IgD-negative memory B cell (primary cell): Measurements from ENCODE around the gene PAK2. TPM values are rescaled to one million over a fixed set of nuclear protein-coding genes. Genes with fewer than 3 reads are reported as not detected.
"Not testable (repeated sequence)": the region's sequence is repeated elsewhere in the genome, so short reads cannot be mapped to it uniquely, and the experiment has no call there.

Experiments used
- H3K27ac Mint-ChIP-seq, 3 donors: one replicate each; pipeline ENCODE4 v1.8.0; 2020 to 2022; ENCODE audit warnings: mild to moderate bottlenecking in 3 of 3, mixed read lengths in 3 of 3, moderate library complexity in 1 of 3
- H3K27me3 Mint-ChIP-seq: one replicate; pipeline ENCODE4 v1.8.0; 2021; ENCODE audit warnings: mixed read lengths
- H3K36me3 Mint-ChIP-seq: one replicate; pipeline ENCODE4 v1.8.0; 2020; ENCODE audit warnings: mild to moderate bottlenecking, mixed read lengths
- H3K4me1 Mint-ChIP-seq, 3 donors: one replicate each; pipeline ENCODE4 v1.8.0; 2020 to 2022; ENCODE audit warnings: mixed read lengths in 3 of 3, mild to moderate bottlenecking in 1 of 3
- H3K4me3 Mint-ChIP-seq, 4 donors: one replicate each; pipeline ENCODE4 v1.8.0; 2020 to 2022; ENCODE audit warnings: mild to moderate bottlenecking in 4 of 4, mixed read lengths in 4 of 4, moderate library complexity in 3 of 4
- H3K9me3 Mint-ChIP-seq, 3 donors: one replicate each; pipeline ENCODE4 v1.8.0; 2020 to 2021; ENCODE audit warnings: mixed read lengths in 3 of 3, mild to moderate bottlenecking in 1 of 3
- polyA plus RNA-seq: library from polyadenylated mRNA; unstranded; fragments of 300-500 nt; fragmentation: Illumina TruSeq; gene quantifications from one replicate; pipeline ENCODE4 v1.2.3, GENCODE V29; 2021

Gene PAK2
- polyA plus RNA-seq, 1 donor from 2014 or later: 35.0 TPM

DNA sequence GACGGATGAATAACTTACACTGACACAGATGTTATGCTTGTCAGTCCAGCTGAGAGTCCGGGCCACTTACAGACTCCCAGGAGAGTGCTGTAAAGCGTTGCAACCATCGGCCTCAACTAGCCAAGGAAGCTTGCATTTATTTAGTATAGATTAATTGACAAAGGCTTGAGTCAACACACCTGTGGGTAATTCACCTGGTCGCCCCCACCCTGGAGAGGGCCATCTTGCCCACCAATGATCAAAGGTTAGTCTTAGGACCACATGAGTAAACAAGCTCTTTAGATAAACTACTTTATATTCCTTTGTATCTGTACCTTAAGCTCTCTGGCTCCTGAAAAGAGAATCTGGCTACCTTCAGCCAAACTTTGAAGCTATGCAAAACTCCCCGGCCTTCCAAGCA lies 51.0 kb downstream of the PAK2 start:
- no peak overlapping the region for H3K4me3 Mint-ChIP-seq
- H3K36me3 Mint-ChIP-seq: peaks cover 11% of the 10 kb centered on the region
- H3K4me1 Mint-ChIP-seq: peaks cover 9 to 11% (median 10%) of the 10 kb centered on the region in 3 donors
- peak overlapping the region in 1 of 3 donors; percentile 47 for H3K27ac Mint-ChIP-seq
- no peaks in the 10 kb centered on the region for H3K9me3 Mint-ChIP-seq
- no peaks in the 10 kb centered on the region for H3K27me3 Mint-ChIP-seq

DNA sequence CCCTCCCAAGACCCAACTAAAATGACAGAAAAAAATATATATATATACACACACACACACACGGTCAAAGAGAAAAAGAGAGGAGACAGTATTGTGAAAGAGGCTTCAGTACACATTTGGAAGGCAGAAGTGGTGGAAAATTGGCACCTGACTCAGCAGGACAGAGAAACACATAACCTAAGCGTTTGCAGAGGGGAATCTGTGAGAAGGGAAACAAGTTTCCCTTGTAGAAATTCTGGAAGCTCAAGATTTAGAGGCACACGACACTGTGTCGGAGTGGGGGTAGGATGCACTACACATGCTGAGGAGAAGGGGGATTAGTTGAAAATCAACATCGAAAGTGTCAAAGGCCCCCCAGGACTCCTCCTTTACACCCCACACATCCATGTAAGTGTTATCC lies 53.1 kb downstream of the PAK2 start:
- no peaks in the 10 kb centered on the region for H3K27me3 Mint-ChIP-seq
- no peak overlapping the region for H3K4me3 Mint-ChIP-seq

DNA sequence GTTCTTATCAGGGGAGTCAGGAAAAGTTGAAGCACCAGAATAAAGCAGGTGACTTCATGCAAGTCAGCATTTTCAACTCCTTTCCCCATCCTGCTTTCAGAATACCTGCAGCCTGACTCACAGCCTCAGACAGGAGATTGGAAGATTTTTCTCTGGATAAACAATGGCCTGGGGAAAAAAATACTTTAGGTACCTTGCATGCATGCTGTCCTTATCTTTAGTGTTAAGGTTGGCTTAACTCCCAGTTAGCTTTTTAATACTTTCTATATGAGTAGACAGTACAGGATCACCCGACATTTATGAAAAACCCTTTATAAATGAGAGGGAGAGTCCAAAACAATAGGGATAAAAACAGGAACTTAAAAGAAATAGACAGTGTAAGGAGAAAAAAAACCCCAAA lies 53.6 kb downstream of the PAK2 start:
- peaks cover 11% of the 10 kb centered on the region for H3K36me3 Mint-ChIP-seq
- H3K4me3 Mint-ChIP-seq: no peak overlapping the region
- no peaks in the 10 kb centered on the region for H3K9me3 Mint-ChIP-seq
- no peaks in the 10 kb centered on the region for H3K27me3 Mint-ChIP-seq
- H3K27ac Mint-ChIP-seq: peak overlapping the region in 1 of 3 donors; percentile 6
- peaks cover 6 to 14% (median 6%) of the 10 kb centered on the region in 3 donors for H3K4me1 Mint-ChIP-seq

More for the DNA sequence above, 53.1 kb downstream of the PAK2 start:
- no peak overlapping the region for H3K27ac Mint-ChIP-seq
- peaks cover 11% of the 10 kb centered on the region for H3K36me3 Mint-ChIP-seq
- H3K4me1 Mint-ChIP-seq: peaks cover 7 to 10% (median 9%) of the 10 kb centered on the region in 3 donors
- no peaks in the 10 kb centered on the region for H3K9me3 Mint-ChIP-seq

DNA sequence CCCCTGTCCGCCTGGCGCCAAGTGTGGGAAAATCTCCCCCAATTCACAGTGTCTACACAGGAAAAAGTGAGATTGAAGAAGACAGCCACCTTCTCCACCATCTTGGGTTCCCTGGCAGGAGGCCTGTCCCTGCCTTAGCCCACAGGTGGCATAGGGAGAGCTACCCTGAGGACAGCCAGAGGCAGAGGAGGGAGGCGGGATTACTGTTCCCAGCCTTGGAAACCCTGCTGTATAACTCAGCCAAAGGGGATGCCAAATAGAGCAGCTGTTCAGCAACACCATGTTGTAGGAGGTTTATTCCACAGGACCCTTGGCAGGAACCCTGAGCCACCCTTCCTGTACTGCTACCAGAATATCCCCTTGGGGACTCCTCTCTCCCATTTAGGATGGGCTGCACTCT lies 54.8 kb downstream of the PAK2 start:
- no peak overlapping the region for H3K27ac Mint-ChIP-seq
- H3K36me3 Mint-ChIP-seq: peaks cover 11% of the 10 kb centered on the region
- no peaks in the 10 kb centered on the region for H3K9me3 Mint-ChIP-seq
- H3K4me1 Mint-ChIP-seq: peaks cover 5 to 8% (median 6%) of the 10 kb centered on the region in 3 donors
- no peak overlapping the region for H3K4me3 Mint-ChIP-seq
- no peaks in the 10 kb centered on the region for H3K27me3 Mint-ChIP-seq

DNA sequence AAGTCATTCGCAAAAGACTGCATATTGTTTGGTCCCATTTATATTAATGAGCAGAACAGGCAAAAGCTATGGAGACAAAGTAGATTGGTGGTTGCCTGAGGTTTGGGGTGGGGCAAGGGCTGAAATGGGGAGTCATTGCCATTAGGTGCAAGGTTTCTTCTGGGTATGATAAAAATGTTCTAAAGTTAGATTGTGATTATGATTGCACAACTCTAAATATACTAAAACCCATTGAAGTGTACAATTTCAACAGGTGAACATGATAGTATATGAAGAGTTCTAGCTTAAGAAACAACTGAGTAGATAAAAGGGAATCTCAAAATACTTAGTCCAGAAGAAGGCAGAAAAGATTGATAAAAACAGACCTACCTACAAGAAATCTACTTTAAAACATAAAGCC lies 56.7 kb downstream of the PAK2 start:
- Mint-ChIP-seq H3K36me3 (peaks cover 7% of the 10 kb centered on the region), H3K4me3 (no peak overlapping the region), H3K27me3 (no peaks in the 10 kb centered on the region), H3K4me1 (peaks cover 15 to 22% (median 20%) of the 10 kb centered on the region in 3 donors), H3K9me3 (no peaks in the 10 kb centered on the region), H3K27ac (no peak overlapping the region)

DNA sequence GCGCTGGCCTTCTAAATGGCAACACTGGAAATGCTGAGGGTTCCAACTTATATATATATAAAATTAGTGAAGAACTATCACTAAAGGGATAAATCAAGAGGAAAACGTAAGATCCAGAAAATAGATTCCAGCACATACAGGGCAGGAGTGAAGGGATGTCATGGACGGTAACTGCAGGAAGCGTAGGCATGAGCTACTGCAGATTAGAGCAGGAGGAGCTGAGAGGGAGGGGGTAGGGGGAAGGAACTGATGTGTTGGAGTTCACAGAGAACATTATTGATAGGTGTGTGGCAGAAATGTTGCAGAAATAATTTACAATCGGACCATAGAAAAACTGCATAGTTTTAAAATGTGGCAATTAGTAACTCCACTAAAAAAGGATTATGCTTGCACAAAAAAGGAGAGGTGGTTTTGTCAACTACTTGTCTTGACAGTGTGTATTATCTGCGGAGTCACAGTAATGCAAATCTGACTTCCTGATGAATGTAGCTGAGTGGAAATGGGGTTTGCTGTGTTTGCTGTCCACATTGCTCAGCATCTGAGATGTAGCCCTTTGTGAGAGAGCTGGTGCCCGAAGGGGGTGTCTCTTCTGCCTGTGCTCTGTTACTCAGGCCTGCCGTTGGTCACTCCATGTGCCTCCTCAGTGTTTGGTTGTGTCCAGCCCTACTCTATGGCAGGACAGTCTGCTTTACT lies 61.2 kb downstream of the PAK2 start:
- Mint-ChIP-seq H3K4me3 (peak overlapping the region in 2 of 4 donors; percentile 28 to 73), H3K9me3 (no peaks in the 10 kb centered on the region)

DNA sequence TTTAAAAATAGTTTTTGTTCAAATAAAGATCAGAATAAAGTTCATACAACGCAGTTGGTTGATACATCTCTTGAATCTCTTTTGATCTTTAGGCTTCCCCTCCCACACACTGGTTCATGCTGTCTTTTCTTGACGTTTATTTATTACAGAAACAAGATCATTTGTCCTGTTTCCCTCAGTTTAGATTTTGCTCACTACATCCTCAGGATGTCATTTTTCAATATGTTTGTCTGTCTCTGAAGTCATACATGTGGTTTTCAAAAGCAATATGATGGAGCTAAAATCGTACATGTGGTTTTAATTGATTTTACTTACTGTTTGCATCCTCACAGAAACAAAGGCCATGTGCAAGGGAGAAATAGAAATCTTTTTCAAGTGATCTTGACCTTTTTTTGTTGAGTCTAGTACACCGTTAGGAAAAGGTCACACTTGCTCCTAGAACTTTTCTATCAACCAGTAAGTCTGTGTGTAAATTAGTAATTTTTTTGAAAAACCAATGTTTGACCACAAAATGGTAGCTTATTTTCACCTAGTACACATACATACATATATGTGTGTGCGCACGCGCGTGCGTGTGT lies 64.3 kb downstream of the PAK2 start:
- peak overlapping the region in 2 of 3 donors; percentile 13 to 46 for H3K27ac Mint-ChIP-seq
- H3K4me1 Mint-ChIP-seq: peaks cover 8 to 15% (median 14%) of the 10 kb centered on the region in 3 donors
- no peaks in the 10 kb centered on the region for H3K36me3 Mint-ChIP-seq
- H3K27me3 Mint-ChIP-seq: no peaks in the 10 kb centered on the region
- H3K4me3 Mint-ChIP-seq: no peak overlapping the region
- no peaks in the 10 kb centered on the region for H3K9me3 Mint-ChIP-seq

More for the DNA sequence above, 61.2 kb downstream of the PAK2 start:
- Mint-ChIP-seq H3K27me3 (no peaks in the 10 kb centered on the region), H3K36me3 (no peaks in the 10 kb centered on the region), H3K4me1 (peaks cover 8 to 18% (median 17%) of the 10 kb centered on the region in 3 donors), H3K27ac (peak overlapping the region in 1 of 3 donors; percentile 59)

DNA sequence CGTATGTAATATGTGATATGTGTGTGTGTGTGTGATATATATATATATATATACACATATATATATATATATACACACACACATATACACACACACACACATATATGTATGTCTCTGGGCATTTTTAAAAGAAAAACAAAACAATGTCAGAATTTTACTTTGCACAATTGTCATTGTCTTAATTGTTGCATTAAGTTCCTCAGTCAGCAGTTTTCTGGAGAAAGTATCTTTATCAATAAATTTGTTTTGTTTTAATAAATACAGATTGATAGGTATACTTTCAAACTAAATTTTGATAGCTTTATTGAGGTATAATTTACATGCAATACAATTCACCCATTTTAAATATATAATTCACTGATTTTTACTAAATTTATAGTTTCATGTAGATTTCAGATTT lies 65.1 kb downstream of the PAK2 start:
- Mint-ChIP-seq H3K27me3 (no peaks in the 10 kb centered on the region), H3K27ac (no peak overlapping the region), H3K4me3 (no peak overlapping the region), H3K36me3 (peaks cover 2% of the 10 kb centered on the region), H3K4me1 (peaks cover 7 to 14% (median 11%) of the 10 kb centered on the region in 3 donors), H3K9me3 (no peaks in the 10 kb centered on the region)

DNA sequence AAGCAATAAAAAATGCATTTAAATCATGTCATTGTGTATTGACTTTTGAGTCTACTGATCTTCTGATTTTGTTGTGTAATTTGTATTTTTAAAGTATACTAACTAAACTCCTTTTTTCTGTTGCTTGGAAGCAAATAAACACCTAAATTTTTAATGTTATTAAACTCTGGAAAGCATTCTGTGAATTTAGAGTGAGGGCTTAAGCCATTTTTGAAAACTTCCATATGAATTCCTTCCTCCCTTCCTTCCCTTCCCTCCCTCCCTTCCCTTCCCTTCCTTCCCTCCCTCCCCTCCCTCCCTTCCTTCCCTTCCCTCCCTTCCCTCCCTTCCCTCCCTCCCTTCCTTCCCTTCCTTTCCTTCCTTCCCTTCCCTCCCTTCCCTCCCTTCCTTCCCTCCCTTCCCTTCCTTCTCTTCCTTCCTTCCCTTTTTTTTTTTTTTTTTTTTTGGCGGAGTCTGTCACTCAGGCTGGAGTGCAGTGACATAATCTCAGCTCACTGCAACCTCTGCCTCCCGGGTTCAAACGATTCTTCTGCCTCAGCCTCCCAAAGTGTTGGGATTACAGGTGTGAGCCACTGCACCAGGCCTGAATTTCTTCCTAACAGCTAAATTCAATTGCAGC lies 71.4 kb downstream of the PAK2 start:
- Mint-ChIP-seq H3K4me1 (no peaks in the 10 kb centered on the region), H3K4me3 (no peak overlapping the region), H3K27ac (no peak overlapping the region), H3K27me3 (no peaks in the 10 kb centered on the region), H3K36me3 (peaks cover 2% of the 10 kb centered on the region), H3K9me3 (no peaks in the 10 kb centered on the region)

DNA sequence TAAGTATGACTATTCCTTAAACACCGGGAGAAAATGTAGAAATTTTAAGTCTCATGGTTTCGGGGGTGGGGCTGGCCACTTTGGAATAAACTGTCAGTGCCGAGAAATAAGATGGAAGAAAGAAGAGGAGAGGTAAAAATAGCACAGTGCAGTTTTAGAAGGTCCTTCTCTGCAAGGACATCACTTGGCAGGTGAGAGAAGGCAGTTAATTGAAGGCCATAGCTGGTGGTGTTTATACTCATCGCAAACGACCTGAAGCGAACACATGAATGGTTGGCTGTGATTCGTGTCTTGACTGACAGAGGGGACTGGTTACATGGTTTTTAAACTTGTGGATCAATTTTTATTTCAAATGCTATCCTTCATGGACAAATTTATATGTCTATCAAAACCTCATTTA lies 73.2 kb downstream of the PAK2 start:
- H3K27me3 Mint-ChIP-seq: no peaks in the 10 kb centered on the region
- H3K4me1 Mint-ChIP-seq: no peaks in the 10 kb centered on the region
- H3K27ac Mint-ChIP-seq: no peak overlapping the region
- no peaks in the 10 kb centered on the region for H3K9me3 Mint-ChIP-seq
- no peak overlapping the region for H3K4me3 Mint-ChIP-seq
- peaks cover 2% of the 10 kb centered on the region for H3K36me3 Mint-ChIP-seq

DNA sequence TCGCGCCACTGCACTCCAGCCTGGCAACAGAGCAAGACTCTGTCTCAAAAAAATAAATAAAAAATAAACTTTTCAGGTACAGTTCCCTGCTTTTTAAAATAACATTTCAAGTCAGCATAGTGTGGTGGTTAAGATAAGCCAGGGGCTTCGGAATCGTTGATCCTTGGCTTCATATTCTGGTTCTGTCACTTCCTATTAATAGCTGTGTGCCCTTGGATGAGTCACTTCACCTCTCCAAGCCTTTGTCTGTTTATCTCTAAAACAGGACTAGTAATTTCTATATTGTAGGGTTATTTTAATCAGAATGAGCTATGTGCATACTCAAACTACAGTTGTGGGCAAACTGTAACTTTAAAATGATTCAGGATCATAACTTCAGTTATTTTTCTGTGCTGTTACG lies 74.2 kb downstream of the PAK2 start:
- Mint-ChIP-seq H3K27me3 (no peaks in the 10 kb centered on the region), H3K4me1 (no peaks in the 10 kb centered on the region), H3K9me3 (no peaks in the 10 kb centered on the region), H3K4me3 (no peak overlapping the region), H3K36me3 (peaks cover 2% of the 10 kb centered on the region), H3K27ac (no peak overlapping the region)

DNA sequence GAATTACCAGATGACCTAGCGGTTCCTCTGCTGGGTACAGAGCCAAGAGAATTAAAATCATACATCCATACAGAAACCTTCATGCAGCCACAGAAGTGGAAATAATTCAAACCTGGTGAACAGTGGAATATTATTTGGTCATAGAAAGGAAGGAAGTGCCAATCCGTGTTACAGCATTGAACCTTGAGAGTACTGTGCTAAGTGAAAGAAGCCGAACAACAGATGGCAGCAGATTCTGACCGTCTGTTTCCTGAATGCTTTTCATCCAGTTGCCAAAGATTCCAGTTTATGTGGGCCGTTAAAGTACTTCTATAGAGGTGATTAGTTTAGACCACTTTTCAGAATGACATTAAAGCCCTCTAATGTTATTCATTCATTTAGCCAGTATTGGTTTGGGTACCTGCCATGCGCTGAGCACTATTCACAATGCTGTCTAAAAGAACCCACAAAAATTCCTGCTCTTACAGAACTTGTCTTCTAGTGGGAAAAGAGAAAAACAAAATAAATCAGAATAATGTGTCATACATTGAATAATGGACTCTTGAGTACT lies 82.2 kb downstream of the PAK2 start:
- Mint-ChIP-seq H3K9me3 (no peaks in the 10 kb centered on the region), H3K27ac (no peak overlapping the region), H3K4me3 (no peak overlapping the region), H3K4me1 (no peaks in the 10 kb centered on the region), H3K27me3 (no peaks in the 10 kb centered on the region), H3K36me3 (no peaks in the 10 kb centered on the region)

DNA sequence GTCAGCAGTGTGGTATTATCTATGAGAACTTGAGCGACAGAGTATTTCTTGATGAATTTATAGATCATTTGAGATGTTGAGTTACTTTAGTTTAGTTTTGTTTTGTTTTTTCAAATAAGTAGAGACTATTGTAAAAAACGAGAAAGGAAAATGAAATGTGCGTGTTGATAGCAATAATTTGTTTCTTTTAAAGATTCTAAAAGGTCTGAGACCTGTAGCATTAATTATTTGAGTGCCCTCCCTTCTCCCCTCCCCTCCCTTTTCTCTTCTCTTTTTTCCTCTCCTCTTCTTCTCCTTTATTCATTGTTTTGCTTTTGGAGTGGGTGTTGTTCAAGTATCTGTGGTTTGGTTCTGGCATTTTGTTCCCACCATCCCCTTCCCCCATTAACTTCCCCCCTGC lies 90.0 kb downstream of the PAK2 start:
- H3K4me3 Mint-ChIP-seq, H3K27me3 Mint-ChIP-seq, H3K9me3 Mint-ChIP-seq, H3K4me1 Mint-ChIP-seq, H3K36me3 Mint-ChIP-seq, H3K27ac Mint-ChIP-seq: not testable (repeated sequence)

DNA sequence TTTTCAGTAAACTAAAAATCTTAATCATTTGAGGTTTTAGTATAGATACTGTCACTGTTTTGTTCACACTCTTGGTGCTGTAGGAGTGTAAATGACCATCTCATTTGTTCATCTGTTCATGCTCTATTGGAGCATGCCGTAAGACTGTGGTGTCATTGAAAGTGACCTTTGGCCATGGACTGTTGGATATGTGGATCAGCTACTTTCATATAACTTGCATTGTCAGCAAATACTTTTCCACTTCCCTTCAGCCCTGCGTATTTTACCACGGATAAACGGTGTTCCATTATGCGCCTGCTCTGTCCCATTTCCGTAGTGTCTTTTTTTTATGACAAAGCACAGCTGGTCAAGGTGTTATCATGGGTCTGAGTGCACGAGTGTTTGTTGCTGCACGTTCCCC lies 95.4 kb downstream of the PAK2 start:
- Mint-ChIP-seq H3K36me3 (no peaks in the 10 kb centered on the region), H3K4me1 (no peaks in the 10 kb centered on the region), H3K9me3 (no peaks in the 10 kb centered on the region), H3K4me3 (no peak overlapping the region), H3K27me3 (no peaks in the 10 kb centered on the region), H3K27ac (peak overlapping the region in 1 of 3 donors; percentile 28)

DNA sequence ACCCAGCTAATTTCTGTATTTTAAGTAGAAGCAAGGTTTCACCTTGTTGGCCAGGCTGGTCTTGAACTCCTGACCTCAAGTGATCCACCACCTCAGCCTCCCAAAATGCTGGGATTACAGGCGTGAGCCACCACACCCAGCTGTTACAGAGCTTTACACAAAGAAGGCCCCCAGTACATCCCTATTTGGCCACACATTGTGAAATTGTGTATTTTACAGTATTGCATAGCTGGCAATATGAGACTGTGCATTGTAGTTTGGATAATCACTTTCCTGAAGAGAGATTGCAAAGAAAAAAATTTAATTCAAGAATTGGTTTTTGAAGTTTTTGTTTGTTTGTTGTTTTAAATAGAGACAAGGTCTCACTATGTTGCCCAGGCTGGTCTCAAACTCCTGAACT lies 97.0 kb downstream of the PAK2 start:
- H3K4me3 Mint-ChIP-seq, H3K27me3 Mint-ChIP-seq, H3K36me3 Mint-ChIP-seq, H3K9me3 Mint-ChIP-seq, H3K27ac Mint-ChIP-seq, H3K4me1 Mint-ChIP-seq: not testable (repeated sequence)
